ENCODE results near the gene GUCY2F.

GRCh38 chrX:109350051-109350450 lies 131.8 kb downstream of the GUCY2F start:
- TF ChIP-seq, protein P1, sequence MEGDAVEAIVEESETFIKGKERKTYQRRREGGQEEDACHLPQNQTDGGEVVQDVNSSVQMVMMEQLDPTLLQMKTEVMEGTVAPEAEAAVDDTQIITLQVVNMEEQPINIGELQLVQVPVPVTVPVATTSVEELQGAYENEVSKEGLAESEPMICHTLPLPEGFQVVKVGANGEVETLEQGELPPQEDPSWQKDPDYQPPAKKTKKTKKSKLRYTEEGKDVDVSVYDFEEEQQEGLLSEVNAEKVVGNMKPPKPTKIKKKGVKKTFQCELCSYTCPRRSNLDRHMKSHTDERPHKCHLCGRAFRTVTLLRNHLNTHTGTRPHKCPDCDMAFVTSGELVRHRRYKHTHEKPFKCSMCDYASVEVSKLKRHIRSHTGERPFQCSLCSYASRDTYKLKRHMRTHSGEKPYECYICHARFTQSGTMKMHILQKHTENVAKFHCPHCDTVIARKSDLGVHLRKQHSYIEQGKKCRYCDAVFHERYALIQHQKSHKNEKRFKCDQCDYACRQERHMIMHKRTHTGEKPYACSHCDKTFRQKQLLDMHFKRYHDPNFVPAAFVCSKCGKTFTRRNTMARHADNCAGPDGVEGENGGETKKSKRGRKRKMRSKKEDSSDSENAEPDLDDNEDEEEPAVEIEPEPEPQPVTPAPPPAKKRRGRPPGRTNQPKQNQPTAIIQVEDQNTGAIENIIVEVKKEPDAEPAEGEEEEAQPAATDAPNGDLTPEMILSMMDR (IDR thresholded peaks at IDR 0.05), result no peak
- no peak for TF ChIP-seq POLR2A (IDR thresholded peaks at IDR 0.05)
